HG03097 (cell line): Measurements from ENCODE around the gene BMI1.

Experiments
- ATAC-seq: cut with Tn5 transposase; IDR thresholded peaks from one replicate; pipeline ENCODE4 v1.9.1; 2021; ENCODE audit not compliant: unreplicated experiment, low FRiP score

BMI1 gene

GRCh38 chr10:22318772-22319171 is 2.1 kb upstream of the BMI1 start:
- ATAC-seq = no peak

GRCh38 chr10:22319547-22319979 is 1.3 kb upstream of the BMI1 start:
- ATAC-seq = no peak

- no peak for ATAC-seq
Observed at GRCh38 chr10:22319980-22320558, 830 bp upstream of the BMI1 start.

GRCh38 chr10:22321156-22321923 is 441 bp downstream of the BMI1 start:
- ATAC-seq = no peak

GRCh38 chr10:22321924-22322640 is 1.2 kb downstream of the BMI1 start:
- ATAC-seq = no peak

GRCh38 chr10:22322641-22323160 is 1.8 kb downstream of the BMI1 start:
- no peak for ATAC-seq

GRCh38 chr10:22323538-22324305 is 2.8 kb downstream of the BMI1 start:
- ATAC-seq = no peak

GRCh38 chr10:22324413-22324812 is 3.5 kb downstream of the BMI1 start:
- no peak for ATAC-seq

- no peak for ATAC-seq
Observed at GRCh38 chr10:22324893-22325271, 4.0 kb downstream of the BMI1 start.

GRCh38 chr10:22325272-22326144 is 4.6 kb downstream of the BMI1 start:
- peak; percentile 52 for ATAC-seq

- no peak for ATAC-seq
Observed at GRCh38 chr10:22326145-22326702, 5.3 kb downstream of the BMI1 start.

GRCh38 chr10:22329150-22329549 is 8.3 kb downstream of the BMI1 start:
- ATAC-seq = no peak

GRCh38 chr10:22332116-22332692 is 11.3 kb downstream of the BMI1 start:
- no peak for ATAC-seq

- no peak for ATAC-seq
Observed at GRCh38 chr10:22333167-22333974, 12.5 kb downstream of the BMI1 start.

GRCh38 chr10:22333975-22334282 is 13.0 kb downstream of the BMI1 start:
- no peak for ATAC-seq

- no peak for ATAC-seq
Observed at GRCh38 chr10:22334414-22335172, 13.7 kb downstream of the BMI1 start.

GRCh38 chr10:22335173-22335933 is 14.5 kb downstream of the BMI1 start:
- ATAC-seq = peak; percentile 39
